ENCODE data around the gene ZNF263. TPM values are rescaled to one million over a fixed set of nuclear protein-coding genes. Genes with fewer than 3 reads are reported as not detected.

ZNF263 gene
- total RNA-seq, 2 experiments from 2014 or later: 27.6 to 65.9 TPM

DNA sequence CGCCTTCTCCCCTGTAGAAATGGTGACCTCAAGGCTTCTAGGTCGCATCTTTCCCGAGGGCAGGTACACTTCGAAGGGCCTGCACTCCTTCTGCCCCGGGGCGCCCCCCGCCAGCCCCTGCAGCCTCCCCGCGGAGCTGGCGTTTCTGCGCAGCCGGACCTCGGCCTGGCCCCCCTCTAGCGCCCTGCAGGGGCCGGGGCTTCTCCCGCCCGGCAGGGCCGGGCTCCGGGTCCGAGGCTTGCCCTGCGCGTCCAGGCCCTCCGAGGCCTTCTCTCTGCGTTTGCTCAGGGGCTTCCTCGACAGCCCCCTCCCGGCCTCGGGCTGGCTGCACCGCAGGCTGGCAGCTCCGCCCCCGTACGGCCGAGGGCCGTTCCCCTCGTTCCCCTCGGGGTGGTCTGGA is 29.0 kb upstream of the ZNF263 start:
- no TSS peak for BruUV-seq (replicated peaks)
- H3K4me1 ChIP-seq (ENCODE audit: insufficient read depth, low read length, poor library complexity, severe bottlenecking): peaks cover 7% of the 10 kb centered on the region
- no peak overlapping the region for H2AFZ ChIP-seq (ENCODE audit: low read length)
- H4K20me1 ChIP-seq (ENCODE audit: insufficient read depth, low read length): no peaks in the 10 kb centered on the region
- TF ChIP-seq EZH2phosphoT487 (IDR thresholded peaks at IDR 0.05; ENCODE audit: borderline replicate concordance, low read depth, low read length): no peak
- TF ChIP-seq, protein P1, sequence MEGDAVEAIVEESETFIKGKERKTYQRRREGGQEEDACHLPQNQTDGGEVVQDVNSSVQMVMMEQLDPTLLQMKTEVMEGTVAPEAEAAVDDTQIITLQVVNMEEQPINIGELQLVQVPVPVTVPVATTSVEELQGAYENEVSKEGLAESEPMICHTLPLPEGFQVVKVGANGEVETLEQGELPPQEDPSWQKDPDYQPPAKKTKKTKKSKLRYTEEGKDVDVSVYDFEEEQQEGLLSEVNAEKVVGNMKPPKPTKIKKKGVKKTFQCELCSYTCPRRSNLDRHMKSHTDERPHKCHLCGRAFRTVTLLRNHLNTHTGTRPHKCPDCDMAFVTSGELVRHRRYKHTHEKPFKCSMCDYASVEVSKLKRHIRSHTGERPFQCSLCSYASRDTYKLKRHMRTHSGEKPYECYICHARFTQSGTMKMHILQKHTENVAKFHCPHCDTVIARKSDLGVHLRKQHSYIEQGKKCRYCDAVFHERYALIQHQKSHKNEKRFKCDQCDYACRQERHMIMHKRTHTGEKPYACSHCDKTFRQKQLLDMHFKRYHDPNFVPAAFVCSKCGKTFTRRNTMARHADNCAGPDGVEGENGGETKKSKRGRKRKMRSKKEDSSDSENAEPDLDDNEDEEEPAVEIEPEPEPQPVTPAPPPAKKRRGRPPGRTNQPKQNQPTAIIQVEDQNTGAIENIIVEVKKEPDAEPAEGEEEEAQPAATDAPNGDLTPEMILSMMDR (conservative IDR thresholded peaks at IDR 0.05; ENCODE audit: low read length): no peak
- intact Hi-C loops (cut with micrococcal nuclease; ENCODE audit: unreplicated experiment): no loop called here
- DNase-seq (ENCODE audit: low spot score): no peak
- H3K27ac ChIP-seq (ENCODE audit: low read depth, low read length, poor library complexity, severe bottlenecking): no peak overlapping the region
- H3K79me2 ChIP-seq (ENCODE audit: insufficient read depth, low read depth, low read length): no peaks in the 10 kb centered on the region
- H3K9me3 ChIP-seq (ENCODE audit: low read length): no peaks in the 10 kb centered on the region
- no peak overlapping the region for H3K4me2 ChIP-seq (ENCODE audit: low read length)
- CTCF ChIA-PET (ENCODE audit: unreplicated experiment): no interaction called here
- no peaks in the 10 kb centered on the region for H3K9me2 ChIP-seq (ENCODE audit: insufficient read depth, low read length)
- H3K4me3 ChIP-seq (ENCODE audit: low read depth, low read length, poor library complexity, severe bottlenecking): no peak overlapping the region
- POLR2A ChIA-PET: no interaction called here
- H3K36me3 ChIP-seq (ENCODE audit: insufficient read depth, low read length): no peaks in the 10 kb centered on the region

DNA sequence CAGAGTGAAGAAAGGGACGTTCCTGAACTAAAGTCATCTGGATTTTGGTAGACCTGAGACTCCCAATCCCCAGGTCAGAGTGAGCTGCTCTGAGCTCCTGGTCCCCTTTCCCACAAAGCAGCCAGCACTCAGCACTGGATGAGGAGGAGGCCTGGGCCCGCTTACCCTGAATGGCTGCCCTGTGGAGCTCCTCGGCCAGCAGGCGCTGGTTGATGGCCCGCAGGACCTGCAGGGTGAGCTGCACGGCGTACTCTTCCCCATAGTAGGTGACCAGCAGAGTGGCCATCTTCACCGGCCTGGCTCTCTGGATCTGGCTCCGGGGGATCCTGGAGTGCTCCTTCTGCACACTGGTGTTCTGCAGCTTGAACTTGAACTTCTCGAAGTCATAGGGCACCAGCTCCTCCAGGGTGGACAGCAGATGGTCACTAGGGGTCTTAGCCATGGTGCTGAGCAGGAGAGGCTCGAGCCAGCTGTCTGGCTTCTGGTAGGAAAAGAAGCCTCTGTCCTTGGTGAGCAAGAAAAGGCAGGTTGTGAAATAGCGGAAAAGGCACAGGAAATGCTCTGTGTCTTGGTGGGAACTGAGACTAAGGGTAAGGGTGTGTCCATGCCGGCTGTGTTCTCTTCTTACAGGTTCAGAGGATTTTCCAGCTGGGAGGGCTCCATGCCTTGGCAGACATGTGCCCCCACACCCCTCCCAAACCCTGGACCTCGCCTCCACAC is 27.0 kb upstream of the ZNF263 start, which contains the start of gene MEFV:
MEFV (minus strand) TSS at position 488 of the 720 bp plus-strand sequence; CDS start at position 442, 46 bp downstream.
- Histone ChIP-seq H3K79me2 (ENCODE audit: insufficient read depth, low read depth, low read length) (no peaks in the 10 kb centered on the region), H3K4me3 (ENCODE audit: low read depth, low read length, poor library complexity, severe bottlenecking) (no peak within 1 kb of the TSS), H3K4me2 (ENCODE audit: low read length) (no peak within 1 kb of the TSS), H3K9me3 (ENCODE audit: low read length) (no peaks in the 10 kb centered on the region), H3K9me2 (ENCODE audit: insufficient read depth, low read length) (no peaks in the 10 kb centered on the region), H4K20me1 (ENCODE audit: insufficient read depth, low read length) (no peaks in the 10 kb centered on the region), H3K4me1 (ENCODE audit: insufficient read depth, low read length, poor library complexity, severe bottlenecking) (peaks cover 7% of the 10 kb centered on the region), H3K36me3 (ENCODE audit: insufficient read depth, low read length) (no peaks in the 10 kb centered on the region), H3K27ac (ENCODE audit: low read depth, low read length, poor library complexity, severe bottlenecking) (no peak within 1 kb of the TSS), H2AFZ (ENCODE audit: low read length) (no peak within 1 kb of the TSS)
- BruUV-seq (replicated peaks): no TSS peak
- intact Hi-C loops (cut with micrococcal nuclease; ENCODE audit: unreplicated experiment): no loop called here
- no peak for DNase-seq (ENCODE audit: low spot score)
- CTCF ChIA-PET (ENCODE audit: unreplicated experiment): interaction anchor here (0.6 kb wide), 1 partner anchor 32 kb away, joined by 3 read pairs; no protein-coding TSS in a partner anchor
- TF ChIP-seq EZH2phosphoT487 (IDR thresholded peaks at IDR 0.05; ENCODE audit: borderline replicate concordance, low read depth, low read length): no peak
- TF ChIP-seq, protein P1 (conservative IDR thresholded peaks at IDR 0.05; ENCODE audit: low read length): no peak
- POLR2A ChIA-PET: no interaction called here

DNA sequence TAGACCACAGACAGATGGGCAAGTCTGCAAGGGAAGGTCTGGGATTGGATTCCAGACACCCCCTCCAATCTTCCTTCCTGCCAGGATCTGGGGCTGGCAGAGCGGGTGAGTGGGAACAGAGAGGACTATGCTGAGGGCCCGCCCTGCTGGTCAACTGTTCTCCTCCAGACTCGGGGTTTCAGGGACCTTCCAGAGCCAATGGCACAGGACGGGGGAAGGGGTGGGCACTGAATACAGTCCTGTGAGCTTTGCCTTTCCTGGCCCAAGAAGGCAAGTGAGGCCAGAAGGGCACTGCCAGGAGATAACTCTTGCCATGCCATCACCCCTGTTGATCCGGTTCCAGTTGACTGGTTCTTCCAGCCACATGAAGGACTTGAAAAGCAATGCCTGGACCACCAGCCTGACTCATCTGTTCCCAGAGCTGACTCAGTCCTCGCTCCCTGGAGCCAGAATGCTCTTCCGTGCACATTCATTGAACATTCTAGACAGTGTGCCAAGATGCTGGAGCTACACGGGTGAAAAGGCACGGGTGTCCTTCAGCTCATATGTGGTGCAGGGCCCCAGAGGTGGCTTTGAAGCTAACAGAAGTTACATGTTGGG is 26.3 kb upstream of the ZNF263 start:
- Histone ChIP-seq H3K9me3 (ENCODE audit: low read length) (no peaks in the 10 kb centered on the region), H3K27ac (ENCODE audit: low read depth, low read length, poor library complexity, severe bottlenecking) (no peak overlapping the region), H3K4me1 (ENCODE audit: insufficient read depth, low read length, poor library complexity, severe bottlenecking) (peaks cover 7% of the 10 kb centered on the region), H3K36me3 (ENCODE audit: insufficient read depth, low read length) (no peaks in the 10 kb centered on the region), H3K9me2 (ENCODE audit: insufficient read depth, low read length) (no peaks in the 10 kb centered on the region), H2AFZ (ENCODE audit: low read length) (no peak overlapping the region), H4K20me1 (ENCODE audit: insufficient read depth, low read length) (no peaks in the 10 kb centered on the region), H3K4me3 (ENCODE audit: low read depth, low read length, poor library complexity, severe bottlenecking) (no peak overlapping the region), H3K79me2 (ENCODE audit: insufficient read depth, low read depth, low read length) (no peaks in the 10 kb centered on the region), H3K4me2 (ENCODE audit: low read length) (no peak overlapping the region)
- DNase-seq (ENCODE audit: low spot score): no peak
- BruUV-seq (replicated peaks): no TSS peak
- intact Hi-C loops (cut with micrococcal nuclease; ENCODE audit: unreplicated experiment): no loop called here
- CTCF ChIA-PET (ENCODE audit: unreplicated experiment): no interaction called here
- TF ChIP-seq, protein P1 (conservative IDR thresholded peaks at IDR 0.05; ENCODE audit: low read length): no peak
- TF ChIP-seq EZH2phosphoT487 (IDR thresholded peaks at IDR 0.05; ENCODE audit: borderline replicate concordance, low read depth, low read length): no peak
- POLR2A ChIA-PET: no interaction called here

Data from OCI-LY7 (cell line).